NCI-H748 treated with DMSO at 0.1 percent for 48 hours (cell line): ENCODE results near the gene ZNF483.
"Not testable (repeated sequence)": the region's sequence is repeated elsewhere in the genome, so short reads cannot be mapped to it uniquely, and the experiment has no call there.

Source experiments
- DNase-seq: peaks from one replicate; lab custom pipeline; 2025; lab: John Stamatoyannopoulos, UW

Gene ZNF483

DNA sequence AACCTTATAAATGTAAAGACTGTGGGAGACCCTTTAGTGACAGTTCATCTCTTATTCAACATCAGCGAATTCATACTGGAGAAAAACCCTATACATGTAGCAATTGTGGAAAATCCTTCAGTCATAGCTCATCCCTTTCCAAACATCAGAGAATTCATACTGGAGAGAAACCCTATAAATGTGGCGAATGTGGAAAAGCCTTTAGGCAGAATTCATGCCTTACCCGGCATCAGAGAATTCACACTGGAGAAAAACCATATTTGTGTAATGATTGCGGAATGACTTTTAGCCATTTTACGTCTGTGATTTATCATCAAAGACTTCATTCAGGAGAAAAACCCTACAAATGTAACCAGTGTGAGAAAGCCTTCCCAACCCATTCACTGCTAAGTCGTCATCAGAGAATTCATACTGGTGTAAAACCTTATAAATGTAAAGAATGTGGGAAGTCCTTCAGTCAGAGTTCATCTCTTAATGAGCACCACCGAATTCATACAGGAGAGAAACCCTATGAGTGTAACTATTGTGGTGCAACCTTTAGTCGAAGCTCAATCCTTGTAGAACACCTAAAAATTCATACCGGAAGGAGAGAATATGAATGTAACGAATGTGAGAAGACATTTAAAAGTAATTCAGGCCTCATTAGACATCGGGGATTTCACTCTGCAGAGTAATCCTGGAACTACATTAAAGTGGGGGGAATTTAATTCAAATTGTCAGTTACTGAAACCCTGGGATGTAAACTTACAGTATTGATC lies 17.7 kb downstream of the ZNF483 start:
- no peak for DNase-seq

- no peak for DNase-seq
Measured at GRCh38 chr9:111548623-111549022, 23.6 kb downstream of the ZNF483 start.

DNA sequence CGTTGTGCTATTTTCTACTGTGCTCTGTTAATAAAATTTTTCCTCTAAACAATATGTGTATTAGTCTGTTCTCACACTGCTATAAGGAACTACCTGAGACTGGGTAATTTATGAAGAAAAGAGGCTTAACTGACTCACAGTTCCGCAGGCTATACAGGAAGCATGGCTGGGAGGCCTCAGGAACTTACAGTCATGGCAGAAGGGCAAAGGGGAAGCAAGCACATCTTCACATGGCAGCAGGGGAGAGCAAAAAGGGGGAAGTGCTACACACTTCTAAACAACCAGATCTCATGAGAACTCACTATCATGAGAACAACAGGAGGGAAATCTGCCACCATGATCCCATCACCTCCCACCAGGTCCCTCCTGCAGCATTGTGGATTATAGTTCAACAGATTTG lies 30.4 kb downstream of the ZNF483 start:
- DNase-seq, result not testable (repeated sequence)

DNA sequence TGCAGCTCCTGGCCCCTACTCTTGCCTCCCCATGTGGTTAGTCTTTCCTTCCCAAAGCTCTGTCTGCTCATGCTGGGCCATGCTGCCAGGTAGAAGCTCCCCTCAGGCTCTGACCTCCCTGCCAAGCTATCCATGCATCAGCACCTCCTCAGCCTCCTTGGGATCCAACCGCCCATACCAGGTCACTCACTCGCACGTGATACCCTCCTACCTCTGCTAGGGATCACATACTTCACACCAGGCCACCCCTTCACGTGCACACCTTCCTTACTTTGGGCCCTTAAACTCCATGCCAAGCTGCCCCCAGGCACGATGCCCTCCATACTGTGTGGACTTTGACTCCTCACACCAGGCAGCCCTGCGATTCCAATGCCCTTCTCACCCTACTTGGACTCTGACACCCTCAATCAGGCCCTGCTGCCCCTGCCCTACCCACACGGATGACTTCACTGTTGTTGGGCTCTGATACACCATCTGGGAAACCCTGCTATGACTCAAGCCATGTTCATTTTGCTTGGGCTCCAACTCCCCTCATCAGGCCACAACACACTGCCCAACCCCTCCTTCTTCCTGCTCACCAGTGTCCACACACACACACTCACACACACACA lies 34.1 kb downstream of the ZNF483 start:
- no peak for DNase-seq

- DNase-seq, result no peak
Measured at GRCh38 chr9:111561165-111561719, 36.3 kb downstream of the ZNF483 start.

DNA sequence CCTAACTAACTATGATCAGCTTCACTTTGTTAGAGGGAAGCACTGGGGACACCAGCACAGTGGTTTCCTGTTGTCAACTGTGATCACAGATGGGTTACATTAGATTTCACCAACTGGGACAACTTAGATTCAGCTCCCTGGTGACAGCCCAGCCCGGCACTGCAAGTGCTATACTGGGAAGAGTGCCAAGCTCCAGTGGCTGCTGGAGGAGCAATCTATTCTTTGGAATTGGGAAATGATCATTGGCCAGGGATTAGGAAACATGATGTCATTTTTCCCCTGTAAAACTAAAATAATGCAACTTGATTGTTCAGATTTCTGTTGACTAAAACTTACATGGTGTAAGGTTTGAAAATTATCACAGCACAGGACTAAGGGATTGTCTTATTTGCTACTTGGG lies 41.3 kb downstream of the ZNF483 start:
- DNase-seq, result no peak

DNA sequence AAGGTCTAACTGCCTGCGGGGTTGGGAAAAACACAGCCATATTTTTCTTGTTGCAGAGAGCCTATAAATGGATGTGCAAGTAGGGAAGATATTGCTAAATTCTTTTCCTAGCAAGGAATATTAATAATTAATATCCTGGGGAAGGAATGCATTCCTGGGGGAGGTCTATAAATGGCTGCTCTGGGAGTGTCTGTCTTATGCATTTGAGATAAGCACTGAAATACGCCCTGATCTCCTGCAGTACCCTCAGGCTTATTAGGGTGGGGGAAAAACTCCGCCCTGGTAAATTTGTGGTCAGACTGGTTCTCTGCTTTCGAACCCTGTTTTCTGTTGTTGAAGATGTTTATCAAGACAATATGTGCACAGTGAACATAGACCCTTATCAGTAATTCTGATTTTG lies 43.1 kb downstream of the ZNF483 start:
- DNase-seq, result not testable (repeated sequence)

- DNase-seq, result no peak
Measured at GRCh38 chr9:111572950-111573604, 48.1 kb downstream of the ZNF483 start.

GRCh38 chr9:111582888-111583287 lies 57.9 kb downstream of the ZNF483 start:
- DNase-seq, result no peak

GRCh38 chr9:111586378-111586777 lies 61.4 kb downstream of the ZNF483 start:
- DNase-seq, result no peak

DNA sequence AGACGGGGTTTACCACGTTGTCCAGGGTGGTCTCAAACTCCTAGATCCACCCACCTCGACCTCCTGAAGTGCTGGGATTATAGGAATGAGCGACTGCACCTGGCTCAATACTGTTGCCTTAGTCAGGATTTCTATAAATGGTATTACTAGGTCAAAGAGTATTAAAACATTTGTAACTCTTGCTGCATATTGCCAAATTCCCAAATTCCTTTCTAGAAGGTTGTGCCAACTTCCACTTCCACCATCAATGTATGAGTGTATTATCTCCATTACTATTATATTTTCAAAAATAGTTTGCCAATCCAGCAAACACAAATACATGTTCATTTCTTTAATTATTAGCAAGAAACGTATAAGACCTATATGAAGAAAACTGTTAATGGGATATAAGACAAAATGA lies 63.9 kb downstream of the ZNF483 start:
- DNase-seq, result no peak

DNA sequence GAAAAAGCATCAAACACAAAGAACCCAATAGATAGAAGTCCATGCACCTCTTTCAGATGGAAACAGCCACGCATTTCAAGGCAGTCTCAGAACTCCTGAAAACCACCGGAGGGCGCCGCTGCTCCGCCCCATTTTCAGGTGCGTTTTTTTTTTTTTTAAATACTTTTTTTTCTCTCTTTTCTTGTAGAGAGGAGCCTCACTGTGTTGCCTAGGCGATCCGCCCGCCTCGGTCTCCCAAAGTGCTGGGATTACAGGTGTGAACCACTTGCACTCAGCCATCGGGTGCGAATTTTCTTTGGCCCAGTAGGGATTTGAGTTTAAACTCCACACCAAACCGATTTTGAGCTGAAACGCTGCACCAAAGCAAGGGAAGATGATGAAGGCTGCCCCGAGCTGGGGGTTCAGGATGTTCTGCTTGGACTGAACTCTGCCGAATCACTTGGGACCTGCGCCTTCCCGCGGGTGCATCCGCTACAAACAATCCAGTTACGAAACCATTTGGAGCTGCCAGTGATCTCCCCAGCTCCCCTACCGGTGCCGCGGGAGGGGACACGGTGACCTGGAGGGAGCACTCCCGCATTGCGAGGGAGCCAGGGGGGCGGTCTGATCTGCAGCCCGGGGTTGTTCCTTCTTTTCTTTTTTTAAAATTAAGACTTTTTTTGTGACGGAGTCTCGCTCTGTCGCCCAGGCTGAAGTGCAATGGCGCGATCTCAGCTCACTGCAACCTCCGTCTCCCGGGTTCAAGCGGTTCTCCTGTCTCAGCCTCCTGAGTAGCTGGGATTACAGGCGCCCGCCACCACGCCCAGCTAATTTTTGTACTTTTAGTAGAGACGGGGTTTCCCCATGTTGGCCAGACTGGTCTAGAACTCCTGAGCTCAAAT lies 73.1 kb downstream of the ZNF483 start:
- DNase-seq, result peak; percentile 38

- DNase-seq, result no peak
Measured at GRCh38 chr9:111598733-111599091, 73.7 kb downstream of the ZNF483 start.

- DNase-seq, result no peak
Measured at GRCh38 chr9:111599092-111599954, 74.3 kb downstream of the ZNF483 start, which contains the start of gene PTGR1. PTGR1 (minus strand) TSS chr9:111599647; CDS start chr9:111597422, 2,225 bp downstream.

- no peak for DNase-seq
Measured at GRCh38 chr9:111599955-111600343, 75.0 kb downstream of the ZNF483 start.

DNA sequence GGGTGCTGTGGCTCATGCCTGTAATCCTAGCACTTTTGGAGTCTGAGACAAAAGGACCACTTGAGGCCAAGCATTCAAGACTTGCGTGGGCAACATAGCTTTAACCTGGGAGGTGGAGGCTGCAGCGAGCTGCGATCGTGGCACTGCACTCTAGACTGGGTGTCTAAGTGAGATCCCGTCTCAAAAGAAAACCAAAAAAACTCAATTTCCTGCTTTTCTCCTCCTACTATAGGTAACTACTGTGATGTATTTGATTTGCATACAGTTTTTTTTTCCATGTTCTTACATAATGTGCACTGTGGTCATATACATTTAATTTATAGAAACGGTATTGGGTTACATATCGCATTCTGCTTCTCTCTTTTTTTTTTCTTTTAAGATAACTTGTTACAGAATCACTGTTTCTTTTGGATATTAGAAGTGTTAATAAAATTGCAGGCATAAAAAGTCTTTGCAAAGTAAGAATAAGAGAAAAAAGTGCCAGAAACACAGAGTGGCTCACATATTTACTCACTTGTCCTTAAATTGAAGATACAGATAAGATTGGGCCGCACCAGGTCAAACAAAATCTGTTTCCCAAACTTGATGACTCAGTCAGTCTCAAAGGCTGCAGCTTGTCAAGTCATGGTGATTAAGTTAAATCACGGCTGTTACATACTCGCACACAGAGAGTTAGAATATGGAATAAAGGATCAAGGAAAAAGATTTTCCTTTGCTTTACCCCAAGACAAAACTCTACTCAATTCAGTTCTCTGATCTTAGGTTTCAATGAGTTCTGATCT lies 76.4 kb downstream of the ZNF483 start:
- no peak for DNase-seq

DNA sequence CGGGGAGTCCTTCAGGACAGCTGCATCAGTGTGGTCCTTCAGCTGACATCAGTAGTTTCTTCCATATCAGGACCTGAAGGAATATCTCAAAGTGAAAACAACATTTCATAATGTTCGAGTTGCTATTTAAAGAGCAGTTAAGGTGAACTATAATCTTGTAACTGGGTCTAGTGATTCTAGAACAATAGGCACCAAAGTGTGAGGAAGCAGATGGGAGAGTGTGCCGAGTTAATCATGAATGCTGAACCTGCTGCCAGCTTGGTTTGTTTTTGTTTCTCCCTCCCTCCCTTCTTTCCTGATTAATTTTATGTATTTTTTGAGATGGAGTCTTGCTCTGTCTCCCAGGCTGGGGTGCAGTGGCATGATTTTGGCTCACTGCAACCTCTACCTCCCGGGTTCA lies 78.1 kb downstream of the ZNF483 start:
- DNase-seq, result no peak

DNA sequence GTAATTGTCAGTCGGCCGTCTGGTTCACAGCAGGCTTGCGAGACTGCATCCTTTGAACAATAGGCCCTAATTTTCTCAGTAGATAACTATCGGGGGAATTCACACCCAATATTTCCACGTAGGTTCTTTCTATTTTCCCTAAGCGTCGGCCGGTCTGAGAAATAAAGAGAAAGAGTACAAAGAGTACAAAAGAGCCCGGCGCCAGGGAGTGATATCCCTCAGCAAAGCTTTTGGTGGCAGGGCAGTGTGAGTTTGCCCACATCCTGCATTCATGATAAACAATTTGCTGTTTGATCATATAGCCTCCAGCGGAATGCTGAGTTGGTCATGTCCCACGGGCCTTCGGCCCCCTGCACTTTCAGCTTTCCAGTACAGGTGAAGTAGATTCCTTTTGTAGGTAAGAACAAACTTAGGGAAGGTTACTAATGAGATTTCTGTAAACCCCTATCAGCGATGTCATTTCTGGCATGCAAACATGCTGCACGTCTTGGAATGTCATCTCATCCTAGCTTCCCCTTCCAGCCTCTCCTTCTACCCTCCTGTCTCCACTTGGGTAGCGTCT lies 79.2 kb downstream of the ZNF483 start:
- no peak for DNase-seq

DNA sequence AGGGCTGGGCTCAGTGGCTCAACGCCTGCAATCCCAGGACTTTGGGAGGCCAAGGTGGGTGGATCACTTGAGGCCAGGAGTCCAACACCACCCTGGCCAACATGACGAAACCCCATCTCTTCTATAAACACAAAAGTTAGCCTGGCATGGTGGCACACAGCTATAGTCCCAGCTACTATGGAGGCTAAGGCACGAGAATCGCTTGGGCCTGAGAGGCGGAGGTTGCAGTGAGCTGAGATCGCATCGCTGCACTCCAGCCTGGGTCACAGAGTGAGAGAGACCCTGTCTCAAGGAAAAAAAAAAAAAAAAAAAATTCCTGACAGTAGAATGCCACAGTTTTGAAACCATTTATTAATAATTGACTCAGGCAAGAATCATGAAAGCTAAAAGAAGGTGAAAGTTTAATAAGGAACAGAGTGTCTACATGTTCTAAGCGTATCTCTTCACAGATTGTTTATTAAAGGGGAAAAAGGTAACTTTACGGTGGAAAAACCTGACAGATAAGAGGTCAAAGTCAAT lies 80.1 kb downstream of the ZNF483 start:
- no peak for DNase-seq

GRCh38 chr9:111610149-111610548 lies 85.2 kb downstream of the ZNF483 start:
- DNase-seq, result no peak
